A673 (cell line): ENCODE results near the gene TSKU.

Experiments used
- CTCF ChIP-seq: fragments of 300-800, 200-600 bp; sonication (generic); conservative IDR thresholded peaks from 2 replicates; pipeline ENCODE4 v1.5.1; 2017; ENCODE audit warnings: low read depth, mild to moderate bottlenecking, antibody characterized with exemption, low read length, moderate library complexity, mixed read lengths
- EZH2 ChIP-seq: fragments of 200-600 bp; sonication (generic); IDR thresholded peaks from 2 replicates; pipeline ENCODE4 v1.6.1; 2017; ENCODE audit warnings: borderline replicate concordance, low read depth, mild to moderate bottlenecking, mixed read lengths, antibody characterized with exemption, low read length; ENCODE audit not compliant: poor library complexity, severe bottlenecking

- no peak for TF ChIP-seq CTCF
- TF ChIP-seq EZH2 = no peak
Observed at GRCh38 chr11:76834151-76834550, 51.0 kb downstream of the TSKU start.
